ENCODE data around the gene ARL5B.

- TF ChIP-seq POLR2AphosphoS5 (IDR thresholded peaks at IDR 0.05) = no peak
- TF ChIP-seq, protein P1, sequence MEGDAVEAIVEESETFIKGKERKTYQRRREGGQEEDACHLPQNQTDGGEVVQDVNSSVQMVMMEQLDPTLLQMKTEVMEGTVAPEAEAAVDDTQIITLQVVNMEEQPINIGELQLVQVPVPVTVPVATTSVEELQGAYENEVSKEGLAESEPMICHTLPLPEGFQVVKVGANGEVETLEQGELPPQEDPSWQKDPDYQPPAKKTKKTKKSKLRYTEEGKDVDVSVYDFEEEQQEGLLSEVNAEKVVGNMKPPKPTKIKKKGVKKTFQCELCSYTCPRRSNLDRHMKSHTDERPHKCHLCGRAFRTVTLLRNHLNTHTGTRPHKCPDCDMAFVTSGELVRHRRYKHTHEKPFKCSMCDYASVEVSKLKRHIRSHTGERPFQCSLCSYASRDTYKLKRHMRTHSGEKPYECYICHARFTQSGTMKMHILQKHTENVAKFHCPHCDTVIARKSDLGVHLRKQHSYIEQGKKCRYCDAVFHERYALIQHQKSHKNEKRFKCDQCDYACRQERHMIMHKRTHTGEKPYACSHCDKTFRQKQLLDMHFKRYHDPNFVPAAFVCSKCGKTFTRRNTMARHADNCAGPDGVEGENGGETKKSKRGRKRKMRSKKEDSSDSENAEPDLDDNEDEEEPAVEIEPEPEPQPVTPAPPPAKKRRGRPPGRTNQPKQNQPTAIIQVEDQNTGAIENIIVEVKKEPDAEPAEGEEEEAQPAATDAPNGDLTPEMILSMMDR (IDR thresholded peaks at IDR 0.05) = no peak
Measured at GRCh38 chr10:18713077-18713476, 53.8 kb downstream of the ARL5B start.
